Mammary epithelial cell (primary cell): Measurements from ENCODE around the gene ZSWIM3.

Experiments
- EZH2 ChIP-seq: IDR thresholded peaks from 2 replicates; pipeline ENCODE4 v1.6.1; 2012; ENCODE audit warnings: low read length, inconsistent platforms, borderline replicate concordance
- TF ChIP-seq, protein P1 (sequence below), 2 donors: IDR thresholded peaks in 1 of 2; conservative IDR thresholded peaks in 1 of 2; 2 replicates each; pipeline ENCODE4 v1.5.1; 2011 to 2012; ENCODE audit warnings: inconsistent platforms in 2 of 2, low read length in 2 of 2, mild to moderate bottlenecking in 2 of 2, control low read depth in 1 of 2, low read depth in 1 of 2; ENCODE audit not compliant: insufficient read depth in 1 of 2; ENCODE audit errors: extremely low read depth in 1 of 2

DNA sequence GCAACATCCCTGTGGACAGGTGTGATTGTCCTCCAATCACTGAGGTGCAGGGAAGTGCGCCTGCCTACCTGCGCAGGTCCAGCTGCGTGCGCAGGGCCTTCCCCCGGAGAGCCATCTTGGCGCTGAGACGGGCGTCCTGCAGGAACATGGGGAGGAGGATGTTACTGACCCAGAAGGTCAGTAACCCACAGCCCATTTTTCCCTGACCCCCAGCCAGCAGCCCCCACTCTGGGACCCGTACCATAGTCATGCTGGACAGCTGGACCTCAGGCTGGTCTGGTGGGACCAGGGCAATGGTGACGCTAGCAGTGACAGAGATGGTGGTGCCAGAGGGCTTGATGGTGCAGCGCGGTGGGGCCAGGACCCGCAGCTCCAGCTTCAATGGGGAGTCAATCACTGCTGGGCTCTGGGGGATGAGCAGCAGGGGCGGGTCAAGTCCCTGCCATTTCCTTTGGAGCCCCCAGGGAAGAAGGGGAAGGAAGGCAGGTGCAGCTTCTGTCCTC is 44.8 kb downstream of the ZSWIM3 start:
- TF ChIP-seq, protein P1, sequence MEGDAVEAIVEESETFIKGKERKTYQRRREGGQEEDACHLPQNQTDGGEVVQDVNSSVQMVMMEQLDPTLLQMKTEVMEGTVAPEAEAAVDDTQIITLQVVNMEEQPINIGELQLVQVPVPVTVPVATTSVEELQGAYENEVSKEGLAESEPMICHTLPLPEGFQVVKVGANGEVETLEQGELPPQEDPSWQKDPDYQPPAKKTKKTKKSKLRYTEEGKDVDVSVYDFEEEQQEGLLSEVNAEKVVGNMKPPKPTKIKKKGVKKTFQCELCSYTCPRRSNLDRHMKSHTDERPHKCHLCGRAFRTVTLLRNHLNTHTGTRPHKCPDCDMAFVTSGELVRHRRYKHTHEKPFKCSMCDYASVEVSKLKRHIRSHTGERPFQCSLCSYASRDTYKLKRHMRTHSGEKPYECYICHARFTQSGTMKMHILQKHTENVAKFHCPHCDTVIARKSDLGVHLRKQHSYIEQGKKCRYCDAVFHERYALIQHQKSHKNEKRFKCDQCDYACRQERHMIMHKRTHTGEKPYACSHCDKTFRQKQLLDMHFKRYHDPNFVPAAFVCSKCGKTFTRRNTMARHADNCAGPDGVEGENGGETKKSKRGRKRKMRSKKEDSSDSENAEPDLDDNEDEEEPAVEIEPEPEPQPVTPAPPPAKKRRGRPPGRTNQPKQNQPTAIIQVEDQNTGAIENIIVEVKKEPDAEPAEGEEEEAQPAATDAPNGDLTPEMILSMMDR (conservative IDR thresholded peaks at IDR 0.05 in 1 of 2, IDR thresholded peaks at IDR 0.05 in 1 of 2; ENCODE audit: extremely low read depth in 1 of 2, insufficient read depth in 1 of 2, low read depth in 1 of 2, low read length in 2 of 2), result no peak
- no peak for TF ChIP-seq EZH2
